B cell (primary cell): ENCODE results near the gene PNRC2. TPM values are rescaled to one million over a fixed set of nuclear protein-coding genes. Genes with fewer than 3 reads are reported as not detected.

ENCODE experiments used
- ATAC-seq: fragments of 200-7000 bp; cut with Tn5 transposase; one replicate; pipeline ENCODE4 v1.10.0; 2021; ENCODE audit warnings: low read depth, mild to moderate bottlenecking, moderate number of reproducible peaks, moderate library complexity
- CTCF ChIA-PET: fragments of 350-600 bp; sonication (Branson Sonifier 250); formaldehyde crosslinking; loops from one replicate; lab custom pipeline; 2021; ENCODE audit warnings: antibody characterized with exemption, inconsistent platforms; lab: Charles Lee
- POLR2A ChIA-PET: fragments of 350-600 bp; sonication (Branson Sonifier 250); formaldehyde crosslinking; loops from one replicate; lab custom pipeline; 2021; ENCODE audit warnings: antibody characterized with exemption; lab: Charles Lee
- DNase-seq: peaks from one replicate; pipeline ENCODE4 v3.0.0; 2013
- H2AFZ ChIP-seq: 2 replicates; pipeline ENCODE4 v1.6.1; 2012; ENCODE audit warnings: mild to moderate bottlenecking, low read depth, low read length; ENCODE audit not compliant: insufficient read depth, poor library complexity, severe bottlenecking
- H3K27ac ChIP-seq, 2 donors: 1 replicate in 1 of 2; 2 replicates in 1 of 2; pipeline ENCODE4 v1.5.1; 2012 to 2013; ENCODE audit warnings: low read length in 2 of 2, mild to moderate bottlenecking in 2 of 2, moderate library complexity in 1 of 2
- H3K27me3 ChIP-seq, 4 experiments: fragments of 200-600 bp in 1 of 4; sonication (generic) in 1 of 4; replicated peaks in 1 of 4; 1 replicate in 2 of 4; 2 replicates in 2 of 4; pipeline versions ENCODE4 v1.6.1 to v1.7.0; 2013 to 2016; ENCODE audit warnings: low read length in 3 of 4, mild to moderate bottlenecking in 2 of 4, mixed read lengths in 1 of 4, moderate library complexity in 1 of 4; ENCODE audit not compliant: insufficient read depth in 4 of 4, control insufficient read depth in 3 of 4; ENCODE audit errors: control extremely low read depth in 1 of 4
- H3K36me3 ChIP-seq, 2 experiments: replicated peaks in 1 of 2; 1 replicate in 1 of 2; 2 replicates in 1 of 2; pipeline versions ENCODE4 v1.6.1 to v1.7.1; 2013; ENCODE audit warnings: low read length in 1 of 2; ENCODE audit not compliant: insufficient read depth in 2 of 2, control insufficient read depth in 1 of 2; ENCODE audit errors: control extremely low read depth in 1 of 2, extremely low read depth in 1 of 2
- H3K4me1 ChIP-seq, 2 donors: fragments of 200-600 bp in 1 of 2; sonication (generic) in 1 of 2; 1 replicate in 1 of 2; 2 replicates in 1 of 2; pipeline versions ENCODE4 v1.5.1 to v1.6.1; 2013 to 2017; ENCODE audit warnings: low read length in 2 of 2; ENCODE audit not compliant: control insufficient read depth in 2 of 2, insufficient read depth in 2 of 2
- H3K4me2 ChIP-seq: replicated peaks from 2 replicates; pipeline ENCODE3; 2012; ENCODE audit warnings: mild to moderate bottlenecking, low read depth, low read length; ENCODE audit not compliant: poor library complexity, severe bottlenecking
- H3K4me3 ChIP-seq, 5 experiments: fragments of 200-600 bp in 1 of 5; sonication (generic) in 1 of 5; 1 replicate in 3 of 5; 2 replicates in 2 of 5; pipeline versions ENCODE4 v1.5.1 to v1.7.0; 2011 to 2016; ENCODE audit warnings: low read length in 4 of 5, mild to moderate bottlenecking in 4 of 5, low read depth in 2 of 5, control low read depth in 1 of 5, moderate library complexity in 1 of 5; ENCODE audit not compliant: insufficient read depth in 1 of 5; ENCODE audit errors: control extremely low read depth in 1 of 5, extremely low read depth in 1 of 5
- H3K79me2 ChIP-seq: fragments of 200-600 bp; sonication (generic); one replicate; pipeline ENCODE4 v1.6.0; 2016; ENCODE audit warnings: low read length; ENCODE audit not compliant: control insufficient read depth, insufficient read depth
- H3K9ac ChIP-seq: fragments of 200-600 bp; sonication (generic); 2 replicates; pipeline ENCODE4 v1.6.1; 2017; ENCODE audit warnings: mild to moderate bottlenecking, low read length, moderate library complexity
- H3K9me3 ChIP-seq, 3 donors: one replicate each; pipeline versions ENCODE4 v1.6.1 to v1.7.1; 2013; ENCODE audit warnings: low read length in 2 of 3; ENCODE audit not compliant: control insufficient read depth in 2 of 3, insufficient read depth in 1 of 3; ENCODE audit errors: control extremely low read depth in 1 of 3
- H4K20me1 ChIP-seq: 2 replicates; pipeline ENCODE4 v1.6.0; 2012; ENCODE audit warnings: mild to moderate bottlenecking, low read length; ENCODE audit not compliant: insufficient read depth, control insufficient read depth, poor library complexity, severe bottlenecking
- H3K27ac Mint-ChIP-seq: one replicate; pipeline ENCODE4 v1.8.0; 2021; ENCODE audit warnings: mixed read lengths
- H3K27me3 Mint-ChIP-seq: one replicate; pipeline ENCODE4 v1.8.0; 2021; ENCODE audit warnings: mixed read lengths
- H3K4me1 Mint-ChIP-seq: one replicate; pipeline ENCODE4 v1.8.0; 2021; ENCODE audit warnings: mixed read lengths
- H3K4me3 Mint-ChIP-seq: one replicate; pipeline ENCODE4 v1.8.0; 2021; ENCODE audit warnings: mixed read lengths
- H3K9me3 Mint-ChIP-seq: one replicate; pipeline ENCODE4 v1.8.0; 2022; ENCODE audit warnings: mixed read lengths; ENCODE audit not compliant: insufficient read depth
- CTCF ChIP-seq: fragments of 200-600 bp; IDR thresholded peaks from one replicate; pipeline ENCODE4 v1.8.0; 2022; ENCODE audit warnings: antibody characterized with exemption, mild to moderate bottlenecking
- EZH2 ChIP-seq: IDR thresholded peaks from 2 replicates; pipeline ENCODE4 v1.6.1; 2012; ENCODE audit warnings: borderline replicate concordance, low read depth, mild to moderate bottlenecking, moderate library complexity, low read length; ENCODE audit not compliant: insufficient read depth, poor library complexity, severe bottlenecking
- WGBS: methylation state at CpG from one replicate; pipeline ENCODE4 v1.1.5; 2013; ENCODE audit warnings: missing lambda C conversion rate; ENCODE audit not compliant: insufficient coverage; 5-methylcytosine and 5-hydroxymethylcytosine counted together
- intact Hi-C: fragments of 100-400 bp; cut with micrococcal nuclease; formaldehyde crosslinking; loops from one replicate; pipeline ENCODE4 v1.10.0; 2022
- polyA plus RNA-seq: library from polyadenylated mRNA; depleted of rRNA; stranded (reverse); fragments of >200 nt; gene quantifications from 2 replicates; pipeline ENCODE4 v1.2.3, GENCODE V29; 2012
- total RNA-seq, 2 donors: library from RNA; stranded (reverse); fragments of 120-200 nt in 1 of 2; gene quantifications; 1 replicate in 1 of 2; 2 replicates in 1 of 2; pipeline versions ENCODE4 v1.2.3 to v1.2.4, GENCODE V29; 2013 to 2022

The PNRC2 gene
- total and polyA plus RNA-seq, 2 donors (not counting 1 experiment from before 2014, with no cell fraction given), result 89.8 to 174 TPM

DNA sequence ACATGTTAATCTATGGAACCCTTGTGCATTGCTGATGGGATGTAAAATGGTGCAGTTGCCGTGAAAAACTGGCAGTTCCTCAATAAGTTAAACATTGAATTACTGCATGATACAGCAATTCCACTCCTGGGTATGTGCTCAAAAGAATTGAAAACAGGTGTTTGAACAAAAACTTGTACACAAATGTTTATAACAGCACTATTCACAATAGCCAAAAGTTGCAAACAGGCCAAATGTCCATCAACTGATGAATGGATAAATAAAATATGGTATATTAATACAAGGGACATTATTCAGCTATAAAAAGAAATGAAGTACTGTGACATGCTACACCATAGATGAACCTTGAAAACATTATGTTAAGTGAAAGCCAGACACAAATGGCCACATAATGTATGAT is 38.2 kb downstream of the PNRC2 start:
- ATAC-seq (no peak), DNase-seq (no peak)
- H3K4me1 ChIP-seq, result no peaks in the 10 kb centered on the region
- ChIA-PET POLR2A (no interaction called here), CTCF (no interaction called here)
- H3K9me3 ChIP-seq, result no peaks in the 10 kb centered on the region
- H3K9ac ChIP-seq, result no peak overlapping the region
- no peak overlapping the region for H3K27ac ChIP-seq
- no peak overlapping the region for H2AFZ ChIP-seq
- WGBS, result no CpG with 5 or more reads among the region's 1 CpG
- H3K79me2 ChIP-seq, result no peaks in the 10 kb centered on the region
- H3K4me1 Mint-ChIP-seq, result peaks cover under 1% of the 10 kb centered on the region
- no peaks in the 10 kb centered on the region for H3K27me3 Mint-ChIP-seq
- H4K20me1 ChIP-seq, result no peaks in the 10 kb centered on the region
- no peak overlapping the region for H3K4me3 ChIP-seq
- TF ChIP-seq EZH2 (no peak), CTCF (no peak)
- H3K4me2 ChIP-seq, result no peak overlapping the region
- no peak overlapping the region for H3K27ac Mint-ChIP-seq
- no peak overlapping the region for H3K4me3 Mint-ChIP-seq
- intact Hi-C loops, result no loop called here
- no peaks in the 10 kb centered on the region for H3K36me3 ChIP-seq
- H3K27me3 ChIP-seq, result no peaks in the 10 kb centered on the region
- no peaks in the 10 kb centered on the region for H3K9me3 Mint-ChIP-seq

- Histone ChIP-seq H3K36me3 (no peaks in the 10 kb centered on the region), H3K4me2 (no peak overlapping the region), H2AFZ (no peak overlapping the region), H3K9ac (no peak overlapping the region), H3K79me2 (no peaks in the 10 kb centered on the region), H3K4me1 (no peaks in the 10 kb centered on the region), H3K4me3 (no peak overlapping the region), H3K27me3 (no peaks in the 10 kb centered on the region), H3K9me3 (no peaks in the 10 kb centered on the region), H3K27ac (no peak overlapping the region), H4K20me1 (no peaks in the 10 kb centered on the region)
- WGBS, result no CpG with 5 or more reads among the region's 3 CpGs
- ATAC-seq (no peak), DNase-seq (no peak)
- TF ChIP-seq CTCF (no peak), EZH2 (no peak)
- no peaks in the 10 kb centered on the region for H3K27me3 Mint-ChIP-seq
- POLR2A ChIA-PET, result no interaction called here
- H3K4me1 Mint-ChIP-seq, result peaks cover 10% of the 10 kb centered on the region
- H3K27ac Mint-ChIP-seq, result no peak overlapping the region
- no peaks in the 10 kb centered on the region for H3K9me3 Mint-ChIP-seq
- CTCF ChIA-PET, result no interaction called here
- H3K4me3 Mint-ChIP-seq, result no peak overlapping the region
- intact Hi-C loops, result no loop called here
Measured at GRCh38 chr1:23999156-23999671, 39.6 kb downstream of the PNRC2 start.
